GM21576 (cell line): ENCODE data around the gene CLTCL1.
"Not testable (repeated sequence)": the region's sequence is repeated elsewhere in the genome, so short reads cannot be mapped to it uniquely, and the experiment has no call there.

ENCODE experiments used
- ATAC-seq: cut with Tn5 transposase; IDR thresholded peaks from one replicate; pipeline ENCODE4 v1.9.1; 2021; ENCODE audit warnings: mild to moderate bottlenecking, moderate library complexity; ENCODE audit not compliant: unreplicated experiment

Gene CLTCL1

GRCh38 chr22:19222242-19223005 lies 69.1 kb downstream of the CLTCL1 start:
- no peak for ATAC-seq

GRCh38 chr22:19220867-19221266 lies 70.7 kb downstream of the CLTCL1 start:
- ATAC-seq, result no peak

- ATAC-seq, result no peak
Observed at GRCh38 chr22:19218541-19219233, 72.8 kb downstream of the CLTCL1 start.

- ATAC-seq, result no peak
Observed at GRCh38 chr22:19216579-19216978, 74.9 kb downstream of the CLTCL1 start.

- ATAC-seq, result no peak
Observed at GRCh38 chr22:19215360-19215759, 76.2 kb downstream of the CLTCL1 start.

GRCh38 chr22:19214078-19214473 lies 77.4 kb downstream of the CLTCL1 start:
- ATAC-seq, result no peak

- no peak for ATAC-seq
Observed at GRCh38 chr22:19213442-19214077, 78.0 kb downstream of the CLTCL1 start.

GRCh38 chr22:19213001-19213400 lies 78.5 kb downstream of the CLTCL1 start:
- ATAC-seq, result no peak

- no peak for ATAC-seq
Observed at GRCh38 chr22:19212302-19212870, 79.1 kb downstream of the CLTCL1 start.

GRCh38 chr22:19210188-19210587 lies 81.3 kb downstream of the CLTCL1 start:
- ATAC-seq, result no peak

- no peak for ATAC-seq
Observed at GRCh38 chr22:19208287-19208847, 83.2 kb downstream of the CLTCL1 start.

- no peak for ATAC-seq
Observed at GRCh38 chr22:19207884-19208283, 83.6 kb downstream of the CLTCL1 start.

- ATAC-seq, result no peak
Observed at GRCh38 chr22:19207401-19207808, 84.1 kb downstream of the CLTCL1 start.

- no peak for ATAC-seq
Observed at GRCh38 chr22:19206287-19206686, 85.2 kb downstream of the CLTCL1 start.

GRCh38 chr22:19204640-19205039 lies 86.9 kb downstream of the CLTCL1 start:
- no peak for ATAC-seq

- ATAC-seq, result no peak
Observed at GRCh38 chr22:19203834-19204233, 87.7 kb downstream of the CLTCL1 start.

GRCh38 chr22:19202799-19203186 lies 88.7 kb downstream of the CLTCL1 start:
- not testable (repeated sequence) for ATAC-seq

- no peak for ATAC-seq
Observed at GRCh38 chr22:19201869-19202798, 89.4 kb downstream of the CLTCL1 start.

- ATAC-seq, result no peak
Observed at GRCh38 chr22:19201130-19201868, 90.2 kb downstream of the CLTCL1 start.
